ENCODE results near the gene OR52W1. TPM values are rescaled to one million over a fixed set of nuclear protein-coding genes. Genes with fewer than 3 reads are reported as not detected.
A peak's percentile ranks its signal among the peaks of the same experiment; 100 is the strongest.

The OR52W1 gene
- total and polyA plus RNA-seq, 12 donors = not detected

DNA sequence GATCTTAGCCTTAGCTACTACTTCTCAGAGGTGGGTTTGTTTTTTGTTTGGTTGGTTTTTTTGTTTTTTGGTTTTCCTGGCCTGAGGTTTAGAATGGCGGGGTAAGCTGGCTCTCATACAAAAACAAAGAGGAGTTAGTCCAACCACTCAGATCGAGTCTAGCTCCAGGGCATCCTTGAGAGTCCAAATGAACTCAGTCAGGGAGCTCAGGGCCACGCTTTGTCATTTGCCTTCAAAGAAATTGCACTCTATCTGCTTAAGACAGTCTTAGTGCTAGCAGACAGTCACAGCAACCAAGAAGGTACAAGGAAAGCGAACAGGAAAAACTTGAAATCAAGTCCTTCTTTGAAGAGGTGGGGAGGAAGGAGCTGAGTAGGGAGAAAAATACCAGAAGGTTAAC is 17.5 kb downstream of the OR52W1 start:
- 80 to 85% (median 83%) methylated on average over 4 of the region's 4 CpGs for WGBS, 4 donors
- H3K27me3 ChIP-seq = no peaks in the 10 kb centered on the region
- H3K4me1 ChIP-seq (replicated peaks in 1 of 2) = no peaks in the 10 kb centered on the region
- H3K27ac ChIP-seq = no peak overlapping the region
- H3K36me3 ChIP-seq (replicated peaks in 1 of 2) = peaks cover 0 to 79% of the 10 kb centered on the region in 2 donors
- no peak overlapping the region for H3K4me3 ChIP-seq
- TF ChIP-seq, protein P1, sequence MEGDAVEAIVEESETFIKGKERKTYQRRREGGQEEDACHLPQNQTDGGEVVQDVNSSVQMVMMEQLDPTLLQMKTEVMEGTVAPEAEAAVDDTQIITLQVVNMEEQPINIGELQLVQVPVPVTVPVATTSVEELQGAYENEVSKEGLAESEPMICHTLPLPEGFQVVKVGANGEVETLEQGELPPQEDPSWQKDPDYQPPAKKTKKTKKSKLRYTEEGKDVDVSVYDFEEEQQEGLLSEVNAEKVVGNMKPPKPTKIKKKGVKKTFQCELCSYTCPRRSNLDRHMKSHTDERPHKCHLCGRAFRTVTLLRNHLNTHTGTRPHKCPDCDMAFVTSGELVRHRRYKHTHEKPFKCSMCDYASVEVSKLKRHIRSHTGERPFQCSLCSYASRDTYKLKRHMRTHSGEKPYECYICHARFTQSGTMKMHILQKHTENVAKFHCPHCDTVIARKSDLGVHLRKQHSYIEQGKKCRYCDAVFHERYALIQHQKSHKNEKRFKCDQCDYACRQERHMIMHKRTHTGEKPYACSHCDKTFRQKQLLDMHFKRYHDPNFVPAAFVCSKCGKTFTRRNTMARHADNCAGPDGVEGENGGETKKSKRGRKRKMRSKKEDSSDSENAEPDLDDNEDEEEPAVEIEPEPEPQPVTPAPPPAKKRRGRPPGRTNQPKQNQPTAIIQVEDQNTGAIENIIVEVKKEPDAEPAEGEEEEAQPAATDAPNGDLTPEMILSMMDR (IDR thresholded peaks at IDR 0.05) = no peak
- TF ChIP-seq POLR2A (IDR thresholded peaks at IDR 0.05) = no peak
- no peaks in the 10 kb centered on the region for H3K9me3 ChIP-seq (replicated peaks in 1 of 3)
- intact Hi-C loops (cut with DNase I) = no loop called here
- DNase-seq = no peak

- TF ChIP-seq POLR2A (IDR thresholded peaks at IDR 0.05) = no peak
- TF ChIP-seq, protein P1 (IDR thresholded peaks at IDR 0.05) = no peak
- Histone ChIP-seq H3K4me3 (no peak overlapping the region), H3K27me3 (no peaks in the 10 kb centered on the region), H3K9me3 (replicated peaks in 1 of 3) (no peaks in the 10 kb centered on the region), H3K4me1 (replicated peaks in 1 of 2) (no peaks in the 10 kb centered on the region), H3K27ac (no peak overlapping the region), H3K36me3 (replicated peaks in 1 of 2) (peaks cover 0 to 84% of the 10 kb centered on the region in 2 donors)
- no peak for DNase-seq
- WGBS, 4 donors = 92 to 95% (median 94%) methylated on average over 12 to 19 of the region's 19 CpGs
- intact Hi-C loops (cut with DNase I) = no loop called here
Observed at GRCh38 chr11:6217722-6218121, 18.7 kb downstream of the OR52W1 start.

GRCh38 chr11:6219359-6219758 is 20.3 kb downstream of the OR52W1 start:
- no peaks in the 10 kb centered on the region for H3K9me3 ChIP-seq (replicated peaks in 1 of 3)
- no peak for TF ChIP-seq POLR2A (IDR thresholded peaks at IDR 0.05)
- TF ChIP-seq, protein P1 (IDR thresholded peaks at IDR 0.05) = no peak
- 23 to 43% (median 38%) methylated on average over 2 of the region's 2 CpGs for WGBS, 4 donors
- DNase-seq = peak; percentile 38 to 79 (median 65)
- peaks cover 0 to 91% of the 10 kb centered on the region in 2 donors for H3K36me3 ChIP-seq (replicated peaks in 1 of 2)
- H3K4me3 ChIP-seq = no peak overlapping the region
- H3K27me3 ChIP-seq = no peaks in the 10 kb centered on the region
- intact Hi-C loops (cut with DNase I) = no loop called here
- no peaks in the 10 kb centered on the region for H3K4me1 ChIP-seq (replicated peaks in 1 of 2)
- peak overlapping the region in 2 of 5 donors; percentile 30 to 37 for H3K27ac ChIP-seq

DNA sequence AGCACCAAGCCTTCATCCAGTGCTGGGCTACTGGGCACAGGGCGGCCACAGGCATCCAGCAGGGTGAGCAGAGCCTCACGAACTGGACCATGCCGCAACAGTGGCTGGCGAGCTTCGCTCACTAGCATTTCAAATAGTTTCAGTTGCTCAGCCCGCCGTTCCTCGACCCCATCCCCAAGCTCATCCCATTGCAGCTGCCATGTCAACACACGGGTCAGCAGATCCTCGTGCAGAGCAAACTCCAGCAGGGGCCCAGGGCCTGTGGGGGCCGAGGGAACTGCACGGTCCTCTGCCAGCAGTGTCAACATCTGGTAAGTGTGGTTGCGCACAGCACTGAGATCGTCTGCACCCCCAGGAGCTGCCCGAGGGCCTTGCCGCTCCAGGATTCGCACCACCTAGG is 24.8 kb downstream of the OR52W1 start:
- peaks cover 0 to 54% of the 10 kb centered on the region in 2 donors for H3K36me3 ChIP-seq (replicated peaks in 1 of 2)
- WGBS, 4 donors = 94 to 97% (median 96%) methylated on average over 4 to 17 of the region's 17 CpGs

More for the DNA sequence above, 24.8 kb downstream of the OR52W1 start:
- Histone ChIP-seq H3K4me3 (no peak overlapping the region), H3K27me3 (no peaks in the 10 kb centered on the region), H3K27ac (no peak overlapping the region), H3K4me1 (replicated peaks in 1 of 2) (peaks cover 0 to 11% of the 10 kb centered on the region in 2 donors), H3K9me3 (replicated peaks in 1 of 3) (no peaks in the 10 kb centered on the region)
- no peak for DNase-seq
- TF ChIP-seq, protein P1 (IDR thresholded peaks at IDR 0.05) = no peak
- TF ChIP-seq POLR2A (IDR thresholded peaks at IDR 0.05) = no peak
- intact Hi-C loops (cut with DNase I) = no loop called here

All from adrenal gland (tissue), 12 donors.